HCT116 (cell line): ENCODE measurements around the gene HMSD. TPM values are rescaled to one million over a fixed set of nuclear protein-coding genes. Genes with fewer than 3 reads are reported as not detected.

Experiments
- ATAC-seq: fragments of 200-7000 bp; cut with Tn5 transposase; 2 replicates; pipeline ENCODE4 v1.9.1; 2020; ENCODE audit warnings: mild to moderate bottlenecking, moderate library complexity
- BruUV-seq: library from RNA; stranded (reverse); fragments of 400-500 nt; replicated peaks from 2 replicates; lab custom pipeline; 2021; lab: Mats Ljungman, UMichigan
- CTCF ChIA-PET: fragments of 300-600 bp; sonication (Branson Sonifier 250); formaldehyde crosslinking; loops from one replicate; lab custom pipeline; 2021; ENCODE audit warnings: antibody characterized with exemption; lab: Charles Lee
- POLR2A ChIA-PET: fragments of 300-600, 350-600 bp; sonication (Branson Sonifier 250); formaldehyde crosslinking; loops from one replicate; lab custom pipeline; 2021; ENCODE audit warnings: antibody characterized with exemption; lab: Charles Lee
- RAD21 ChIA-PET, 2 experiments: fragments of 300-600 bp; sonication (Branson Sonifier 250); formaldehyde crosslinking; loops; one replicate each; lab custom pipeline; 2023; ENCODE audit warnings: low total read pairs in 2 of 2; ENCODE audit not compliant: uncharacterized antibody in 2 of 2, unreplicated experiment in 2 of 2, low non-redundant PET in 1 of 2; lab: Charles Lee
- DNase-seq: peaks from one replicate; pipeline ENCODE4 v3.0.0-alpha.2; 2010; ENCODE audit warnings: low read depth, low spot score
- H2AFZ ChIP-seq: fragments of 200-600 bp; shearing (Covaris generic), sonication (generic); 2 replicates; pipeline ENCODE4 v1.6.1; 2017; ENCODE audit warnings: low read depth, mixed run types, mixed read lengths, antibody characterized with exemption, low read length; ENCODE audit not compliant: poor library complexity, severe bottlenecking
- H3K27ac ChIP-seq: 2 replicates; pipeline ENCODE4 v1.5.1; 2012; ENCODE audit warnings: low read depth, low read length
- H3K27me3 ChIP-seq: fragments of 200-600 bp; sonication (generic); 2 replicates; pipeline ENCODE4 v1.6.1; 2016; ENCODE audit warnings: mixed run types, low read length, mixed read lengths; ENCODE audit not compliant: insufficient read depth
- H3K36me3 ChIP-seq, 2 experiments: fragments of 200-500 bp in 1 of 2; fragments of 200-600 bp in 1 of 2; sonication (Bioruptor generic) in 1 of 2; sonication (generic) in 1 of 2; 2 replicates each; pipeline versions ENCODE4 v1.5.1 to v1.6.1; 2014 to 2016; ENCODE audit warnings: low read length in 2 of 2, inconsistent platforms in 1 of 2, mixed read lengths in 1 of 2, mixed run types in 1 of 2; ENCODE audit not compliant: insufficient read depth in 2 of 2, control insufficient read depth in 1 of 2
- H3K4me1 ChIP-seq, 2 experiments: fragments of 200-600 bp in 1 of 2; sonication (generic) in 1 of 2; 2 replicates each; pipeline versions ENCODE4 v1.5.1 to v1.6.1; 2012 to 2017; ENCODE audit warnings: low read length in 2 of 2, inconsistent platforms in 1 of 2, mild to moderate bottlenecking in 1 of 2, mixed read lengths in 1 of 2, mixed run types in 1 of 2, moderate library complexity in 1 of 2; ENCODE audit not compliant: insufficient read depth in 2 of 2, control insufficient read depth in 1 of 2
- H3K4me2 ChIP-seq: fragments of 200-600 bp; sonication (generic); 2 replicates; pipeline ENCODE4 v1.6.1; 2017; ENCODE audit warnings: mixed run types, low read length, mixed read lengths
- H3K4me3 ChIP-seq, 2 experiments: fragments of 200-600 bp in 1 of 2; sonication (generic) in 1 of 2; replicated peaks in 1 of 2; 2 replicates each; pipeline ENCODE4 v1.5.1; 2011 to 2016; ENCODE audit warnings: low read length in 2 of 2, control low read depth in 1 of 2, low read depth in 1 of 2, mild to moderate bottlenecking in 1 of 2, mixed read lengths in 1 of 2, mixed run types in 1 of 2
- H3K79me2 ChIP-seq: fragments of 200-600 bp; sonication (generic); 2 replicates; pipeline ENCODE4 v1.6.1; 2017; ENCODE audit warnings: mild to moderate bottlenecking, mixed run types, low read length, moderate library complexity, mixed read lengths; ENCODE audit not compliant: insufficient read depth
- H3K9ac ChIP-seq: fragments of 200-600 bp; sonication (generic); 2 replicates; pipeline ENCODE4 v1.6.1; 2016; ENCODE audit warnings: low read length, mixed read lengths
- H3K9me2 ChIP-seq: fragments of 200-600 bp; sonication (generic), shearing (Covaris generic); 2 replicates; pipeline ENCODE4 v1.6.1; 2017; ENCODE audit warnings: mixed run types, mild to moderate bottlenecking, moderate library complexity; ENCODE audit not compliant: insufficient read depth
- H3K9me3 ChIP-seq, 2 experiments: fragments of 200-500 bp in 1 of 2; fragments of 200-600 bp in 1 of 2; sonication (Bioruptor generic) in 1 of 2; sonication (generic) in 1 of 2; 2 replicates each; pipeline ENCODE4 v1.6.1; 2014 to 2017; ENCODE audit warnings: low read length in 2 of 2, mixed read lengths in 2 of 2, inconsistent platforms in 1 of 2, low read depth in 1 of 2, mild to moderate bottlenecking in 1 of 2, mixed run types in 1 of 2, moderate library complexity in 1 of 2; ENCODE audit not compliant: control insufficient read depth in 1 of 2, insufficient read depth in 1 of 2
- H4K20me1 ChIP-seq: fragments of 200-600 bp; sonication (generic), shearing (Covaris generic); 2 replicates; pipeline ENCODE4 v1.6.1; 2017; ENCODE audit warnings: mixed run types, mild to moderate bottlenecking, moderate library complexity; ENCODE audit not compliant: insufficient read depth
- CBX3 ChIP-seq: IDR thresholded peaks from 2 replicates; pipeline ENCODE4 v1.6.1; 2012; ENCODE audit warnings: low read depth
- CEBPB ChIP-seq: IDR thresholded peaks from 2 replicates; pipeline ENCODE4 v1.6.1; 2012; ENCODE audit warnings: low read depth
- CTCF ChIP-seq, 3 experiments: fragments of 200-600 bp in 1 of 3; sonication (generic) in 1 of 3; IDR thresholded peaks in 2 of 3; conservative IDR thresholded peaks in 1 of 3; 2 replicates each; pipeline ENCODE4 v1.5.1; 2012 to 2017; ENCODE audit warnings: low read depth in 2 of 3, low read length in 2 of 3, antibody characterized with exemption in 1 of 3, borderline replicate concordance in 1 of 3, control low read depth in 1 of 3, mild to moderate bottlenecking in 1 of 3, mixed read lengths in 1 of 3, mixed run types in 1 of 3, moderate library complexity in 1 of 3; ENCODE audit not compliant: insufficient read depth in 1 of 3
- ELF1 ChIP-seq: IDR thresholded peaks from 2 replicates; pipeline ENCODE4 v1.6.1; 2012; ENCODE audit warnings: low read depth, borderline replicate concordance
- FOSL1 ChIP-seq: IDR thresholded peaks from 2 replicates; pipeline ENCODE4 v1.6.1; 2012; ENCODE audit warnings: low read depth
- JUND ChIP-seq: IDR thresholded peaks from 2 replicates; pipeline ENCODE4 v1.6.1; 2012
- MAX ChIP-seq: IDR thresholded peaks from 2 replicates; pipeline ENCODE4 v1.6.1; 2012
- POLR2A ChIP-seq: IDR thresholded peaks from 2 replicates; pipeline ENCODE4 v1.7.0; 2011; ENCODE audit warnings: borderline replicate concordance; ENCODE audit not compliant: insufficient read depth, insufficient read length; ENCODE audit errors: extremely low read depth
- POLR2AphosphoS5 ChIP-seq: IDR thresholded peaks from 2 replicates; pipeline ENCODE4 v1.6.1; 2011; ENCODE audit warnings: mild to moderate bottlenecking, low read depth, low read length, moderate library complexity
- RAD21 ChIP-seq: IDR thresholded peaks from 2 replicates; pipeline ENCODE4 v1.6.1; 2012; ENCODE audit warnings: low read depth, mild to moderate bottlenecking
- REST ChIP-seq: IDR thresholded peaks from 2 replicates; pipeline ENCODE4 v1.6.1; 2012; ENCODE audit warnings: low read depth
- SP1 ChIP-seq: IDR thresholded peaks from 2 replicates; pipeline ENCODE4 v1.6.1; 2012; ENCODE audit warnings: low read depth
- SRF ChIP-seq: IDR thresholded peaks from 2 replicates; pipeline ENCODE4 v1.6.1; 2012; ENCODE audit warnings: low read depth
- TCF7L2 ChIP-seq: IDR thresholded peaks from 2 replicates; pipeline ENCODE4 v1.7.0; 2011; ENCODE audit warnings: borderline replicate concordance, inconsistent platforms; ENCODE audit not compliant: insufficient read depth, insufficient read length; ENCODE audit errors: extremely low read depth
- YY1 ChIP-seq: IDR thresholded peaks from 2 replicates; pipeline ENCODE4 v1.6.1; 2011; ENCODE audit warnings: low read length, low read depth, moderate library complexity, mild to moderate bottlenecking; ENCODE audit not compliant: insufficient replicate concordance; ENCODE audit errors: extremely low read depth
- ZBTB33 ChIP-seq: IDR thresholded peaks from 2 replicates; pipeline ENCODE4 v1.6.1; 2011; ENCODE audit warnings: mild to moderate bottlenecking, low read length, moderate library complexity; ENCODE audit not compliant: insufficient replicate concordance; ENCODE audit errors: extremely low read depth
- ZFX ChIP-seq: fragments of 450-650 bp; IDR thresholded peaks from 2 replicates; pipeline ENCODE4 v1.6.1; 2017
- ZNF274 ChIP-seq: fragments of 200-500 bp; sonication (Bioruptor generic); IDR thresholded peaks from 2 replicates; pipeline ENCODE4 v1.6.1; 2014; ENCODE audit warnings: mild to moderate bottlenecking, low read depth, low read length, inconsistent platforms
- intact Hi-C: fragments of 100-400 bp; cut with micrococcal nuclease; formaldehyde crosslinking; loops from 2 replicates; pipeline ENCODE4 v1.10.0; 2022
- total RNA-seq: library from RNA; stranded (reverse); gene quantifications from one replicate; pipeline ENCODE4 v1.2.1, GENCODE V29; 2021; ENCODE audit not compliant: unreplicated experiment

HMSD gene
- total RNA-seq, 1 experiment from 2014 or later: 5.3 TPM

- POLR2A ChIA-PET: no interaction called here
- TF ChIP-seq POLR2A: no peak
- TF ChIP-seq ELF1: no peak
- TF ChIP-seq RAD21: no peak
- no peak for TF ChIP-seq ZNF274
- no peak for TF ChIP-seq SP1
- TF ChIP-seq FOSL1: no peak
- no peak for TF ChIP-seq TCF7L2
- TF ChIP-seq ZFX: no peak
- no peak for TF ChIP-seq REST
- TF ChIP-seq MAX: no peak
- no peak for TF ChIP-seq CBX3
- TF ChIP-seq YY1: no peak
- no peak for TF ChIP-seq POLR2AphosphoS5
- TF ChIP-seq JUND: no peak
- TF ChIP-seq ZBTB33: no peak
- no peak for TF ChIP-seq CTCF (IDR thresholded peaks at IDR 0.05 in 2 of 3, conservative IDR thresholded peaks at IDR 0.05 in 1 of 3; ENCODE audit: borderline replicate concordance in 1 of 3, insufficient read depth in 1 of 3, low read depth in 2 of 3, low read length in 2 of 3)
- TF ChIP-seq SRF: no peak
- no peak for TF ChIP-seq CEBPB
- Histone ChIP-seq H3K4me3 (no peak overlapping the region), H3K9ac (no peak overlapping the region), H3K27ac (no peak overlapping the region), H4K20me1 (no peaks in the 10 kb centered on the region), H2AFZ (no peak overlapping the region), H3K9me3 (peaks cover 0 to 7% of the 10 kb centered on the region in 2 experiments; a peak in 1 of 4 replicates), H3K36me3 (no peaks in the 10 kb centered on the region), H3K9me2 (no peaks in the 10 kb centered on the region), H3K4me1 (no peaks in the 10 kb centered on the region), H3K79me2 (no peaks in the 10 kb centered on the region), H3K27me3 (no peaks in the 10 kb centered on the region), H3K4me2 (no peak overlapping the region)
- CTCF ChIA-PET: no interaction called here
- intact Hi-C loops: no loop called here
- DNase-seq (no peak), ATAC-seq (no peak)
- no TSS peak for BruUV-seq
- RAD21 ChIA-PET: no interaction called here
Measured at GRCh38 chr18:63997606-63998005, 48.5 kb downstream of the HMSD start.
